GM18867 (cell line): ENCODE data around the gene PROM2.
"Not testable (repeated sequence)": the region's sequence is repeated elsewhere in the genome, so short reads cannot be mapped to it uniquely, and the experiment has no call there.

Experiments used
- ATAC-seq: cut with Tn5 transposase; IDR thresholded peaks from one replicate; pipeline ENCODE4 v1.9.1; 2021; ENCODE audit warnings: mild to moderate bottlenecking, moderate library complexity; ENCODE audit not compliant: unreplicated experiment

Gene PROM2

GRCh38 chr2:95274291-95275150, at the start of gene PROM2:
PROM2 (plus strand) TSS chr2:95274449; CDS start chr2:95274586, 137 bp downstream.
- ATAC-seq: no peak

GRCh38 chr2:95225658-95226057, 48.6 kb upstream of the PROM2 start:
- no peak for ATAC-seq

DNA sequence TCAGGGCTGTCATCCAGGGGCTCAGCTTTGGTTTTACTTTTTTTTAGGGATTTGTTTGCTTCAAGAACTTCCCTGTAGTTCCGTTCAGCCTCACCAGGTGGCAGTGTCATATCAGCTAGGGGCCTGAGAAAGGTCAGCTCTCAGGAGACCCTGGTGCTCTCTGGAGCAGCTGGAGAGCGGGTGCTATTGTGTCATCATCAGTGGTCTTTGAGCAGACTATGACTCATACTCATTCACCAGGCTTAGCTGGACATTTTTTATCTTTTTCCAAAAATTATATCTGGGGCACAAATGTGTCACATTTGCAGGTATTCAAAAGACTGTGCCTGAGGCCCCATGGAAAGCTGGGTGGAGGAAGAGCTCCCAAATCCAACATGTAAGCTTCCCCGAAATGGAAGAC, 42.5 kb upstream of the PROM2 start:
- no peak for ATAC-seq

DNA sequence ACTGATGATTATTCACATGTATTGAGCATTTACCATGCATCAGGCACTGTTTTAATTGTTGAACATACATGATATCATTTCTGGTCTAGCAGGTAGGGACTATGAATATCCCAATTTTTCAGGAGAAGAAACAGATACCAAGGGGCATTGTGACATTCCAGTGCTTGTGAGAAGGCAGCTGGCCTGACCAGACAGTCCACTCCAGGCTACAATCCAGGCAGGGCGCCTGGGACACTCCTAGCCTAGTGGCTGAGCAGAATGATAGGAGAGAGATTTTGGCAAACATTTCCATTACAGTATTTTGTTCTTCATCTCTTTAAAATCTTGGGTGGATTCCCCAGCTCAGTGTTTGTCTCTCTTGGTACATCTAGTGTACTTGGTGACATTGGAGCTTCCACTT, 42.0 kb upstream of the PROM2 start:
- ATAC-seq: no peak

GRCh38 chr2:95234286-95234785, 39.9 kb upstream of the PROM2 start:
- no peak for ATAC-seq

- ATAC-seq: no peak
Observed at GRCh38 chr2:95234816-95235215, 39.4 kb upstream of the PROM2 start.

- no peak for ATAC-seq
Observed at GRCh38 chr2:95238131-95238530, 36.1 kb upstream of the PROM2 start.

DNA sequence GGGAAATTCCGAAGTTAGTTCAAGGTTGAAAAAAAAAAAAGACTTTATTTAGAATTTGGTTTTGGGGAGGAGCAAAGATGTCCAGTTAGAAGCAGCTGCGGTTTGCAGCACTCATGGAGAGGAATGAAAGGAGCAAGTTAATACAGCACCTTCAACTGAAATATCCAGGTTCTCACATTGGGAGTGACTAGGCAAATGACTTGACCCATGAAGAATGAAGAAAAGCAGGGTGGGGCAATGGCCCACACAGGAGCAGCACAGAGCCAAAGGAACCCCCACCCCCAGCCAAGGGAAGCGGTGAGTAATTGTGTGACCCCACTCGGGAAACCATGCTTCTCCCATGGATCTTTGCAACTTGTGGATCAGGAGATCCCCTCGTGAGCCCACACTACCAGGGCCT, 34.2 kb upstream of the PROM2 start:
- no peak for ATAC-seq

- no peak for ATAC-seq
Observed at GRCh38 chr2:95240556-95240955, 33.7 kb upstream of the PROM2 start.

GRCh38 chr2:95242084-95242483, 32.2 kb upstream of the PROM2 start:
- ATAC-seq: not testable (repeated sequence)

DNA sequence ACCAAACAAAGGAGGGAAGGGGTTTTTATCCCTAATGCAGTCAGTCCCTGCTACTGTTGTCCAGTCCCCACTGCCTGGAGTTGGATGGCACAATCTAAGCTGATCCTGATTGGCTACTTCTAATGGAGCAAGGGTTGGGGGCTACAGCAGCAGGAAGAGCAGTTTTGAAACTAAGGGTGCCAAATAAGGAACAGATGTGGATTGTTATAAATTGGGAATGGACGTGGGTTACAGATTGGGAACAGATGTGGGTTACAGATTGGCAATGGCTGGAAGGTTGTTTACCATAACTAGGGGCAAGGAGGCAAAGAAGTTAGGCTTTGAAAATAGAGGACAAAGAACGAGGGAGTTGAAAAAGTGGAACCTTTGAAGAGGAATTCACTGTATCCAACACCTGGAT, 16.0 kb upstream of the PROM2 start:
- ATAC-seq: no peak

DNA sequence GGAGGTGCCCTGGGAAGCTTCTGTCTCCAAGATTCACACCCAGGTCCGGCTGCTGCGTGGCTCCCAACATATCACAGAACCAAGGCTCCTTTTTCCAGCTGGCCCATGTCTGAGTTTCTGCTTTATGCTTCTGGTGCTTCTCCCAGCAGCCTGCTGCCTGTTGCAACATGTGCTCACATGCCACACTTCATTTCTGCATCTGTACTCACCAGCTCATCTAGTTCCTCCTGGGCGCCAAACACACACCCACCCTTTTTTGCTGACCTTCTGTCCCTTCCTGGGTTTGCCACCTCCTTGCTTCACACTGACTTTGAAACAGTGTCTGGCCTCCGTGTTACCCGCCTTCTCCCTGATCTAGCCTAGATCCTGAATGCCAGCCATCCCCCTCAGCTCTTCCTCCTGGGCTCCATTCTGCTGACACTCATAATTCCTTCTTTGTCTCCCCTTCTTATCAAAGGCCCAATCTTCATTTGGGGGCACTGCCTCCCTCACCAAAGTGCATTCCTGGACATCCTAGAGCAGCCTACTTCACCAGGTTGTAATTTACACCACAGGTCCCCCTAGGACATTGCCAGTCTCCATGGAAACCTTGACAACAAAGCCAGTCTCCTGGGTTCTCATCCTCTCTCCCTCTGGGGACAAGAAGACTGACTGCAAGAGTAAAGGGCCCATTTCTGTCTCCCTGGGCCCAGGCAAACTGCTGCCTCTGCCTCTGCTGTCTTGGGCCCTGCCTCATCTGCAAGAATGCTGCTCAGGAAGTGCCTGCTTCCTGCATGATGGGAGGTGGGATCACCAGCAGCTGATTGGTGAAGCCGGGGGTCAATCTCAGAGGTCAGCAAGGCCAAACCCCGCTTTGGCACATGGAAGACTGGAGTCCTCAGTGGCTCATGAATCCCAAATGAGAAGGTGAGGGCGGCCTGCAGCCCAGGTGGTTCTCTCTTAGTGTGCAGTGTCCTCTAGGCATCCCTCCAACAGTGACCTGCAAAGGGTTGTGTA, 13.9 kb upstream of the PROM2 start:
- no peak for ATAC-seq

DNA sequence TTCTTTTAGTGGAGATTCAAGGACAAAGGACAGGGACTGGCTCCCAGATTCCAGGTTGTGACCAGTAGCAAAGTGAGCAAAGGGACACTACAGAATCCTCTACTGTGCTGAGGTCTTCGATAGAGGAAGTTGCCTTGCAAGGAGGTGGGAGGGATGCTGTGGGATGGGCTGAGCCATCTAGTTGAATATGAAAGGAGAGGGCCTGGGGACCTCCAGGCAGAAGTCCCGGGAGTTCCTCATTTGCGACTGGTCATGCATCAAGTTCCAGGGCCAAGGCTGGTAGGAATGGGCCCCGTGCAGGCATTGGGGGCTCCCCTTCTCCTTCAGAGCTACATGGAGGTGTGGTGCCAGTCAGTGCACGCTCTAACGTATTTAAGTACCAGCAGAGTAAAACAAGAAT, 12.6 kb upstream of the PROM2 start:
- ATAC-seq: no peak

GRCh38 chr2:95262896-95263542, 11.2 kb upstream of the PROM2 start:
- ATAC-seq: no peak

DNA sequence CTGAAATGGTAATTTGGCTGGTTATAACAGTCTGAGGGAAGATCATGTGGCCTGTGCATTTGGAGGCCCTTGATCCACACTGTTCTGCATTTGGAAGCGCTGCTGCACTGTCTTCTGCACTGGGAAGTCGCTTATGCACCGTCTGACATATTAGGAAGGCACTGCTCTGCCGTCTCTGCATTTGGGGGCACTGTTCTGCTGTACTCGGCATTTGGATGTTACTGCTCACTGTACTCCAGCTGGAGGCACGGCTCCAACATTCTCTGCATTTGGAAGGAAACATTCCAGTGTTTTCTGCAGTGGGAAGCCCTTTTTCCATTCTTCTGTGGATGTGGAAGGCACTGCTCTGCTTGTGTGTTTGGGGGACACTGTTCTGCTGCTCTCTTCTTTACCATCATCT, 9.6 kb upstream of the PROM2 start:
- ATAC-seq: no peak

DNA sequence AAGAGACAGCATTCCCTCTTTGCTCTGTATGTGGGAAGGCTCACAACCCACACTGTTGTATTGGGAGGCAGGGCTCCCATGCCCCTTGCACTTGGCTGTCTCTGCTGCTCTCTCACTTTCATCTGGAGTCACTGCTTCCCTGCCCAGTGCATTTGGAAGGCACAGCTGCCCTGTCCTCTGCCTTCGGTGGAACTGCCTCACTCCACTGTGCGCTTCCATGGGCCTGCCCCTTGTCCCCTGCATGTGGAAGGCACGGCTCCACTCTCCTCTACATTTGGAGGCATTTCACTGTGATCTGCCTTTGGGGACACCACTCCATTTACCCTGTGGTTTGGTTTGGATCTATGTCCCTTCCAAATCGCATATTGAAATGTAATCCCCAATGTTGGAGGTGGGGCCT, 9.1 kb upstream of the PROM2 start:
- ATAC-seq: no peak

- ATAC-seq: no peak
Observed at GRCh38 chr2:95266781-95267430, 7.3 kb upstream of the PROM2 start.

GRCh38 chr2:95267458-95268210, 6.6 kb upstream of the PROM2 start:
- ATAC-seq: no peak

- no peak for ATAC-seq
Observed at GRCh38 chr2:95268211-95269035, 5.8 kb upstream of the PROM2 start.
